IMR-90 (cell line): Measurements from ENCODE around the gene DPF1.

ENCODE experiments used
- POLR2A ChIP-seq: IDR thresholded peaks from 2 replicates; pipeline ENCODE4 v1.6.1; 2012; ENCODE audit warnings: mild to moderate bottlenecking, low read depth, low read length
- RAD21 ChIP-seq: IDR thresholded peaks from 2 replicates; pipeline ENCODE4 v1.6.1; 2012; ENCODE audit warnings: low read length, improper control_type of control experiment

- peak; percentile 91 for TF ChIP-seq RAD21
- TF ChIP-seq POLR2A: no peak
Observed at GRCh38 chr19:38233740-38234251, 9.8 kb upstream of the DPF1 start.
